HG03159 (cell line): Measurements from ENCODE around the gene NCL.

ENCODE experiments used
- ATAC-seq: cut with Tn5 transposase; IDR thresholded peaks from one replicate; pipeline ENCODE4 v1.9.1; 2021; ENCODE audit warnings: mild to moderate bottlenecking, moderate library complexity; ENCODE audit not compliant: unreplicated experiment

Gene NCL, protein sequence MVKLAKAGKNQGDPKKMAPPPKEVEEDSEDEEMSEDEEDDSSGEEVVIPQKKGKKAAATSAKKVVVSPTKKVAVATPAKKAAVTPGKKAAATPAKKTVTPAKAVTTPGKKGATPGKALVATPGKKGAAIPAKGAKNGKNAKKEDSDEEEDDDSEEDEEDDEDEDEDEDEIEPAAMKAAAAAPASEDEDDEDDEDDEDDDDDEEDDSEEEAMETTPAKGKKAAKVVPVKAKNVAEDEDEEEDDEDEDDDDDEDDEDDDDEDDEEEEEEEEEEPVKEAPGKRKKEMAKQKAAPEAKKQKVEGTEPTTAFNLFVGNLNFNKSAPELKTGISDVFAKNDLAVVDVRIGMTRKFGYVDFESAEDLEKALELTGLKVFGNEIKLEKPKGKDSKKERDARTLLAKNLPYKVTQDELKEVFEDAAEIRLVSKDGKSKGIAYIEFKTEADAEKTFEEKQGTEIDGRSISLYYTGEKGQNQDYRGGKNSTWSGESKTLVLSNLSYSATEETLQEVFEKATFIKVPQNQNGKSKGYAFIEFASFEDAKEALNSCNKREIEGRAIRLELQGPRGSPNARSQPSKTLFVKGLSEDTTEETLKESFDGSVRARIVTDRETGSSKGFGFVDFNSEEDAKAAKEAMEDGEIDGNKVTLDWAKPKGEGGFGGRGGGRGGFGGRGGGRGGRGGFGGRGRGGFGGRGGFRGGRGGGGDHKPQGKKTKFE

DNA sequence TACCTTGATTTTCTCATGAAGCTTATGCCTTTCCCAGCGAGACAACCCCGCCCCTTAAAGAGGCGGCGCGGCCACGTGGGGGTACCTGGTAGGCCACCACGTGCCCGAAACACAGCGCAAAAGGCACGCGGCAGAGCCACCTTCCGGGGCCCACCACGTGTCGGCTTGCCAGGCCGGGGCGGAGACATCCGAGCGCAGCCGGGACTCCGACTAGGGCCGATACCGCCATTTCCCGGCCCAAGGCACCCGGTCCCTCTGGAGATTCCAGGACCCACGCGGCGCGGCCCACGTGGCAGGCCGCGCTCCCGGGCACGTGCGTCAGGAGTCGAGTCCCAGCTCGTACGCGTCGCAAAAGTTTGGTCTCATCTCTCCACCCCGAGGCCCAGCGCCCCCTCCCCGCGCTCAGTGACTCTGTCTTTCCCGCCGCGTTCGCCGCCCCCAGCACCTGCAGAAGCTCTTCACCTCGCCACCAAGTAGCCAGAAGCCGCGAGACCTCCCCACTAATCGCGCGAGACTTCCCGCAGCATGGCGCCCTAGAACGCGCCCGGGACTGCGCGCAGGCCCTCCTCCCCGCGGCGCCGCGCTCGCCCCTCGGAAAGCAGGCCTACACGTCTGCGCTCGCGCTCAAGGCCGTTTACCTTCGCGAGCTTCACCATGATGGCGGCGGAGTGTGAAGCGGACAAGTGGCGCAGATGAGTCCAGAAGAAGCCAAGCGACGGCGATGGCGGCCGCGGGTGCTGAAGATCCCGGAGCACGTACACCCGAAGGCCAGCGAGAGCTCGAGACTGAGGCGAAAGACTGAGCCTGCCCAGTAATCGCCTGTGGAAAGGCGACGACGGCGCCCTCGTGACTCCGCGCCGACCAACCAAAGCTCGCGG, at the start of gene NCL:
Gene NCL (minus strand): TSS at position 787 of the 878 bp plus-strand sequence. CDS start 131 bp downstream, at position 656.
- ATAC-seq: peak; percentile 84

DNA sequence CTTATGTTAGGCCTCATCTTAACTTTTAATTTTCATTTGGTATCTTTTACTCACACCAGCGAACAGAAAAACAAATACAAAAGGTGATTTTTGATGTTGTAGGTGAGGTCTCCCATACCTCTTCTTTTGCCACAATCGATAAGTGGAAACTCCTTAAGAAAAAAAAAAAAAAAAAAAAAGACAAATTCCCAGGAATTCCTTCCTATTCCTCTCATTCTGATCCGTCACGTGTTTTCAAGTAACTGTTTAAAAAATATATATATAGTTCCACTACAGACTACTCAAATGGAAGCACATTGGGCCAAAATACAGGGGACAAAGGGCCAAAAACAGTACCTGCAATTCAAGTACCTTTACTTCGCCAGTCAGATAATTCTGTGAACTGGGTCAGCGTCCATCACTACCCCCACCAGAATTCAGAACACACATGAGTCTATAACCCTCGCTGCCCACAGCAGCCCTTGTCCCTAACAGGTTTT, 49.5 kb upstream of the NCL start:
- no peak for ATAC-seq

DNA sequence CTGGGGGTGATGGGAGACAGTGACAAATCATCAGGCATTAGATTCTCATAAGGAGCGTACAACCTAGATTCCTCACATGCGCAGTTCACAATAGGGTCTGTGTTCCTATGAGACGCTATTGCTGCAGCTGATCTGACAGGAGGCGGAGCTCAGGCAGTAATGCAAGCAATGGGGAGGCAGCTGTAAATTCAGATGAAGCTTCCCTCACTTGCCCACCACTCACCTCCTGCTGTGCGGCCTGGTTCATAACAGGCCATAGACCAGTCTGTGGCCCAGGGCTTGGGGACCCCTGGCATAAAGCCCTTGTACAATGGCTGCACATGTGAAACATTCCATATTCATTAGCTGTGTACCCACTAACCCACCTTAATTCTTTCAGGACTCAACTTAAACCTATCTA, 47.9 kb upstream of the NCL start:
- ATAC-seq: no peak

DNA sequence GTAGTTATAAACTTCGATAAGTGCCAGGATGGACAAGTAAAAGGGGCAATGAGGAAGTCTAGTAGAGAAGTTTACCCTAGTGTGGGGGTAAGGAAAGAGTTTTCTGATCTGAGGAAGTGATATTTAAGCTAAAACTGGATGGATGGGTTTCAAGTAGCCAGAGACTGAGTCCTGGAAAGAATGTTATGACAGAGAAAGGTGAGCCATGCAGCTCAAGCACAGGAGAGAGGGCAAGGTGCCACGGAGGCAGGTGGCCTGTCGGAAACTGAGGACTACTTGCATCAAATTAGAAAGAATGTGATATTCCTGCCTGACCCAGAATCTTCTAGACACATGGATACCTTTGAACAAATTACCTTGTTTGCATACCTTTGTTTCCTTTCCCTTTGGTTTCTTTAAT, 39.5 kb upstream of the NCL start:
- no peak for ATAC-seq

DNA sequence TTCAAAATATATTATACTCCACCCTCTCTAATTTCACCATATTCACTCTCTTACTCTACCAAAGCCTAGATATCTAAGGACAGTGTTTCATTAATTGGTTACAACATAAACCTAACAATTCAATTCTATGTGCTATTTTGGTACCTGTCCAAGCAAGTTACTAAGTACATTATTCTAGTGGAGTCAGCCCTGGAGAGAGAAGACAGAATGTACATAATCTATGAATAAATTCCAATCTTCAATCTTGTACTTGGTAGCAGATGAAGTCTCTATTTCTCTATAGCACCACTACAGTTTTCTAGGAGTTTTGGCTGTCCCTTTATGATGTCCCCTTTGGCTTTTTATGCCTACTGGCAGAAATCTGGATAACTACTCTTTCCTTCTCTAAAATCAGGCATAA, 38.3 kb upstream of the NCL start:
- ATAC-seq: no peak

DNA sequence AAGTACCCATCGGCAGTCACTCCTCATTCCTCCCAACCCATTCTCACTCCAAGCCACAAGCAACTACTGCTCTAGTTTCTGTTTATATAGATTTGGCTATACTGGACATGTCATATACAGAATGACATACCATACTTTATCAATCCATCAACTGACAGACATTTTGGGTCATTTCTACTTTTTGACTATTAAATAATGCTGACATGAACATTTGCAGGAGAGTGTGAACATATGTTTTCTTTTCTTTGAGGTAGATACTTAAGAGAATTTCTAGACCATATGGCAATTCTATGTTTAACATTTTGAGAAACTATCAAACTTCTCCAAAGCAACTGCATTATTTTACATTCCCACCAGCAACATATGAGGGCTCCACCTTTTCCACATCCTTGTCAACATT, 33.4 kb upstream of the NCL start:
- no peak for ATAC-seq

DNA sequence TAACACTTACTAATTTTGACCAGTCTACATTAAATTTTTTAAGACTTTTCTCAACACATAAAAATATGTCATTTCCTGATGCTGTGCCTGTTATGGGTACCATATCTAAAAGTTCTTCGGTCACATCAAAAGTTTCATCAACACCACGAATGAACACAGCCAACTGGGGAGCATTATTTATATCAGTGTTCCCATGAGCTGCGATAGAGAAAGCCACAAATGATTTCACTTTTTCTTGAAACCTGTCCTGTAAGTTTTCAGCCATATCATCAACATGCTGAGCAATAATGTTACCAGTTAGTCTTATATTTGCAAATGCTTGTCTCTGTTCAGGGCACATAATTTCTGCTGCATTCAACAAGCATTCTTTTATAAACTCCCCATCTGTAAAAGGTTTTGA, 30.4 kb upstream of the NCL start:
- ATAC-seq: no peak

DNA sequence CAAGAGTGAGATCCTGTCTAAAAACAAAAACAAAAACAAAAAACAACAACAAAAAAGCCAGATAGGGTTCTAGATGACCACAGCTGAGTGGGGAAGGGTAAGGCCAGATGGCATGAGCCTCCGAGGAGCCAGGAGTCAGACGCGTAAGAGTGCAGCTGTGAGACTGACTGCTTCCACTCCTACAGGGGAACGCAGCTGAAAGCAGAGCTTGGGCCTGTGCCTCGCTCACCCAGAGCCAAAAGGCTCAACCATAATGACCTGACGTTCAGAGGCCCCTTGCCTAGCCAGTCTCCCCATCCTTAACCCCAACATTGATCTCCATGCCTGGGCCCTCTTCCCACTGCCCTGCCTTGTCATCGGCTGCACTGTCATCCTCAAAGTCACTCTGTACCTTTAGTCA, 26.5 kb upstream of the NCL start:
- ATAC-seq: no peak

DNA sequence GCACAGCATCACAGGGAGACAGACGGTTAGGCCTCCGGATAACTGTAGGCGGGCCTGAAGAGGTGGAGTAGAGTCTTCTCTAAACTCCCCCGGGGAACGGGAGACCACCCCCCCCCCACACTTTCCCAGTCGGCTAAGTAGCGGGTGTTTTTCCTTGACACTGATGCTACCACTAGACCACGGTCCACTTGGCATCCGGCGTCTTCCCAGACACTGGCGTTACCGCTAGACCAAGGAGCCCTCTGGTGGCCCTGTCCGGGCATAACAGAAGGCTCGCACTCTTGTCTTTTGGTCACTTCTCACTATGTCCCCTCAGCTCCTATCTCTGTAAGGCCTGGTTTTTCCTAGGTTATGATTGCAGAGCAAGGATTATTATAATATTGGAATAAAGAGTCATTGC, 25.7 kb upstream of the NCL start:
- no peak for ATAC-seq

DNA sequence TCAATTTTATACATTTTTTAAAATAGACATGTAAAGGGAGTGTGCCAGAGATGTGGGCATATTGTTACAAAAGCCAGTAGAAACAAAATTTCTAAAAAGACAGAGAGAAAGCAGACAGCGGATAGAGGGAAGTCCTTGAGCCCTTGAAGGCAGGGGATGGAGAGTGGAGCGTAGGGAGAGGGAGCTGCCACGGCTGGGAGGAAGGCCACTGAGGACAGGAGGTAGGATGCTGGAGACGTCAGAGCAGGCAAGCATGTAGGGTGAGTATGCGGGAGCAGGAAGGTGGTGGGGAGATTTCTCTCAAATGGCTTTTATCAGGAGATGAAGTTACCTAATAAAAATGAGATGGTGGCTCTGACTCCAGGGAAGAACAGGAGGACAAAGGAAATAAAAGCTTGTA, 24.0 kb upstream of the NCL start:
- no peak for ATAC-seq

DNA sequence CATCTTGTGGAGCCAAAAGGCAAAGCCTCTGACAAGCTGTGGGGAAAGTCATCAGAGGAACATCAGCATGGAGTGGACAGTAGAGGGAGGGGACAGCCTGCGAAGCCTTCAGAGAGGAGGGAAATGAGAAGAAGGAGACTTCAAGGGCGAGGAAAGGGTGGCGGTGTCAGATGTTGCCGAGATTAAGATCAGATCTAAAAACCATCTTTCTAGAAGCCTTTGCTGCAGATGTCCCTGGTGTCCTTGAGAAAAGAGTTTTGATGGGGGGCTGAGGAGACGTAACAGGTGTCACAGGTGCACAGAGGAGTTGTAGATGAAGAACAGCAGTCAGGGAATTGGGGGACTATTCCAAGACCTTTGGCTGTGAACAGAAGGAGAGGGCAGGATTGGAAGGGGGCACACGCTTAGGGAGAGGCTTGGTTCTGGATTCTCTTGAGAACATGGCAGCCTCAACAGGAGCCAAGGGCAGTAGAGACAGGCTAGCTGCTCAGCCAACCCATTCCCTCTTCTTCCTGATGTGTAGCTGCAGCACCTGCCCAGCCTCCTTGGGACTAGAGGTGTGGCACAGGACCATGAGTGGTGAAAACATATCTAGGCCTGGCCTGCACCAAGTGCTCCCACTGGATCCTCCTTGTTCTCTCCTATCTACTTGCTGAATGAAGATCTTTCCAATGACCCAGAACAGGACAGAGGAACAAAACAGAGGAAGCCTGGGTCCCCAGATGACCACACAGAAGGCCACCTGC, 22.7 kb upstream of the NCL start:
- ATAC-seq: no peak

DNA sequence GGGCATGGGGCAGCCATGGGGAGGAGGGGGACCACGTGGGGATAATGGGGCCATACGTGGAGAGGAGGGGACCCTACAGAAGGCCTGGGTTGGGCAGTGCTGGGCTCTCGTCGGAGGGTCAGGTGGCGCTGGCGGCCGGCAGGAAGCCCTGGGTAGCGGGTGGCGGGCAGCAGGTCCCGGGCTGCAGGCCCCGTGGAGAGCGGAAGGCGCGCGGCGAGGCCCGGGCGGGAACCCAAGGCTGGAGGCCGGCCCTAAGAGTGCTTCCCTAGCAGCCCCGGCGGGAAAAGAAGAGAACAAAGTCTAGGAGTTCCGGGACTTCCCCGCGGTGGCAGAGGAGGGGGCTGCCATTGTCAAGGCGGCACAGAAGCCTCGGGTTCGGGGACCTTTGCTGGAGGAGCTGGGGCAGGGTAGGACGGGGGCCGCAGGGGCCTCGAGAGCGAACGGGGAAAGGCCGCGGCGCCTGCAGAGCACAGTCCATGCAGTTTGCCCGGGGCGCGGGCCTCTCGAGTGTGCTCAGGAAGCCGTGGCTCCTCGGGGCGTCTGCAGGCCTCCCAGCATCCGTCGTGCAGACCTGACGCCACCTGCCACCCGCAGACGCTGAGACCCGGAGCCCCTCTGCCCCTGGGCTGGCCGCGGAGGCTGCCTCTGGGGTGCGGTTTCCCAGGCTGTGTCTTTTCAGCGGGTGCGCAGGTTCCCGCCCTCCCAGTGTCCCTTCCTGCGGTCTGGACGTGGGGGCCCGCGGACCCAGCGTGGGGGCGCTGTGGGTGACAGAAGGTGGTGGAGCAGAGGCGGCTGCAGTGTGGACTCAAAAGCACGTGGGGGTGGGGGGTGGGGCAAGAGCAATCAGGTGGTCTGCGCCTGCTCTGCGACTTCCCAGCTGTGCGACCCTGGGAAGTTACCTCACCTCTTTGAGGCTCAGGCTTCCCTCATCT, 19.4 kb upstream of the NCL start:
- no peak for ATAC-seq

DNA sequence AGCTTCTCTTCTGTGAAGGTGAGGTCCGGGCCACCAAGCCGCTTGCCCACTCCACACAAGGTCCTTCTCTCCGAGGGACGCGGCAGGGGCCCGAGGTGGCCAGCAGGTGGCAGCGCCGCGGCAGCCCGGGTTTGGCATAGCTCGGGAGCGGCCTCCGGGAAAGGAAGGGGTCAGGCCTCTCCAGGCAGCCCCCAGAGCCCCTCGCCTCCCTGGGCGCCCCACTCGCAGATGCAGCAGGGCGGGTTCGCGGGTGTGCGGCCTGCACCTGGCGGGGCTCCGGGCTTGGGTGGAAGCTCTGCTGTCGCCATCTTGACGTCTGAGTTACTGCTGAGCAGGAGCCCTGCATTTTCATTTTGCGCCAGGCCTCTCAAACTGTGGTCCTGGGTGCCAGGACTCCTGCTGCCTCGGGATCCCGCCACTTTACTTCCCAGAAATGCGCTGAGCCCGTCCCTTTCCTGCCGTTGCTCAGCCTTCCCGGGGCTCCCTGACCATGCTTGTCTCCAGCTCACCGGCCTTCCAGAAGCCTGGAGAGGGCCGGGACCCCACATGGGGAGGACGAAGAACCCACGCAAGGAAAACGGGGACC, 18.6 kb upstream of the NCL start:
- ATAC-seq: no peak

DNA sequence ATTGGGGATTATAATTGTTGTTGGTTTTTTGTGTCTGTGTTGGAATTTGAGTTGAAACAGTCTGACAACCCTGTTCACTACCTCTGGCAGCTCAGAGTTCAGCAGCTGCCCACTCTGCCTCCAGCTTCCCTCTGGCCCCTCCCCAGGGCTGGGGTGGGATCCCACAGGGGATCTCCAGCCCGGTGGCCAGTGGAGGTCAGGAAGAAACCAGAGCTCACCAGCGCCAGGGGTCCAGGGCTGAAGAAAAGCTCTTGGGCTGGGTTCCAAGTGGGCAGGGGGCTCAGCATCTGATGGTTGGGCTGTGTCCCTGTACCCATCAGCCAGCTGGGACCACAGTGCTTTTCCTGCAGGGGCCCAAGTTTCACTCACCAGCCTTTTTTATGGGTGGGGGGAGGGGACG, 16.5 kb upstream of the NCL start:
- ATAC-seq: no peak

DNA sequence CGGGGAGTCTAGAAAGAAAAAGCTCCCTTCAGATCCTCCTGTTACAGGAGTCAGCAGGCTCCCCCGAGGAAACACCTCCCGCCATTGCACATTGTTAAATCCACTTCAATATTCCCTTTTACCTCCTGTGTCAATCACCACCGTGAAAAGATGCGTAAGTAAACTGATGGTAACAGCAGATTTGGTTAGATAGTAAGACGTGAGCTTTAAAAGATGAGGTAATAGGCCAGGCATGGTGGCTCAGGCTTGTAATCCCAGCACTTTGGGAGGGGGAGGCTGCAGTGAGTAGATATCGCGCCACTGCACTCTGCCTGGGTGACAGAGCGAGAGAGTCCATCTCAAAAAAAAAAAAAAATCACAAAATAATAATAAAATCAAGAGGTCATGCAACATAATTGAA, 15.2 kb upstream of the NCL start:
- ATAC-seq: no peak

DNA sequence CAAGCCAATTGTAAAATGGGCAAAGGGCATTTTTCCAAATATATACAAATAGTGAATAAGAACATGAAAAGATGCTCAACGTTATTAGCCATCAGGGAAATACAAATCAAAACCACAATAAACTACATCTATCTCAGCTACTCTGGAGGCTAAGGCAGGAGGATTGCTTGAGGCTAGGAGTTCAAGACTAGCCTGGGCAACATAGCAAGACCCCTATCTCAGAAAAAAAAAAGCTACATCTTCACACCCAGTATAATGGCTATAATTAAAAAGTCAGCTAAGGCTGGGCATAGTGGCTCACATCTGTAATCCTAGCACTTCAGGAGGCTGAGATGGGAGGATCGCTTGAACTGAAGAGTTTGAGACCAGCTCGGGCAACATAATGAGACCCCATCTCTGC, 12.6 kb upstream of the NCL start:
- no peak for ATAC-seq

DNA sequence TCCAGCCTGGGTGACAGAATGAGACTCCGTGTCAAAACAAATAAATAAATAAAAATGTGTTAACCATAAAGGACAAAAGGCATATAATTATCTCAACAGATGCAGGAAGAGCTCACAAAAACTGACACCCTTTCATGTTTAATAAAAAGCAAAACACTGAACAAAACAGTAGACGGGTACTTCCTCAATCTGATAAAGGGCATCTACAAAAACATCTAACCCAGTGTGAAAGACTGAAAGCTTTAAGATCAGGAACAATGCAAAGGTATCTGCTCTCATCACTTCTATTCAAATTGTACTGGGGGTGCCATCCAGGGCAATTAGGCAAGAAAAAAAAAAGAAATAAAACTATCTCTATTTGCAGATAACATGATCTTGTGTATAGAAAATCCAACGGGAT, 11.7 kb upstream of the NCL start:
- no peak for ATAC-seq

DNA sequence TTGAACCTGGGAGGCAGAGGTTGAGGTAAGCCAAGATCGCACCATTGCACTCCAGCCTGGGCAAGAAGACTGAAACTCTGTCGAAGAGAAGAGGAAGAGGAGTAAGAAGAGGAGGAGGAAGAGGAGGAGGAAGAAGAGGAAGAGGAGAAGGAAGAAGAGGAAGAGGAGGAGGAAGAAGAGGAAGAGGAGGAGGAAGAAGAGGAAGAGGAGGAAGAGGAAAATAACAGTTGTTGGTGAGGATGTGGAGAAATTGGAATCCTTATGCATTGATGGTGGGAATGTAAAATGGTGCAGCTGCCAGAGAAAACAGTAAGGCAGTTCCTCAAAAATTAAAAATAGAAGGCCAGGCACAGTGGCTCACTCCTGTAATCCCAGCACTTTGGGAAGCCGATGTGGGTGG, 8.5 kb upstream of the NCL start:
- no peak for ATAC-seq

DNA sequence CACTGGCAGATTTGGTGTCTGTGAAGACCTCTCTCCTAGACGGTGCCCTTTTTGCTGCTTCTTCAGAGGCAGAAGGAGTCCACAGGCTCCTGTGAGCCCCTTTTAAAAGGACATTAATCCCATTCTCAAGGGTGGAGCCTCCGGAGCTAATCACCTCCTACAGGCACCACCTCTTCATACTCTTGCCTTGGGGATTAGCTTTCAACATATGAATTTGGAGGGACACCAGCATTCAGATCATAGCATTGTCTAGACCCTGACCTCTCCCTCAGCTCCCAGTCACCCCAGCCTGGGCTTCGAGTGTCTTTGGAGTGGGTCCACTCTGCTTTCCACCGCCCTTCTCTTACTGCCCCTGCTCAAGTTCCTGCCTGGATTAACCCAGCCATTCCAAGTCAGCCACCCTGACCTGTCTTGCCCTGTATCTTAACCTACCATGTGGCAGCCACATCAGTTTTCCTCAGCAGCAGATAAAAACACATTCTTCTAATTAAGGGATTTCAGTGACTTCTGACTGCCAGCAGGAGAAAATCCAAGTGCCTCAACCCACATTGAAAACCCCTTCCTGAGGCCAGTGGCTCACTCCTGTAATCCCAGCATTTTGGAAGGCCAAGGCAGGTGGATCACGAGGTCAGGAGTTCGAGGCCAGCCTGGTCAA, 6.1 kb upstream of the NCL start:
- ATAC-seq: no peak
